Measurements from ENCODE around the gene SELPLG.

SELPLG gene

DNA sequence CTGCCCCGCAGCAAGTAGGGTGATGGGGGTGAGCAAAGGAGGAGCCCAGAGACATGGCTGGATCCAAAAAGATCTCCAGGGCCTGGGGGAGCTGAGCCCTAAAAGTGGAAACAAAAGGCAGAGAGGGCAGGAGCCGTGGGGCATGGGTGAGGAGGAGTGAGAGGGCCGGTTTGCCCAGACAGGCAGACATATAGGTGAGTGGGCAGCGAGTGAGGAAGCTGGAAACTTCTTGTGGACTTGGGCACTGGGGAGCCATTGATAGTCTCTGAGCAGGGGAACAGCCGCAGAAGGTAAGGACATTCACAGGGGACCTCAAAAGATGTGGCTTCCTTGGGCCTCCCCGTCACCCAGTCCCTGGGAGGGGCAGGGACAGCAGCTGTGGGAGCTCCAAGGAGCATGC is 19.1 kb downstream of the SELPLG start:
- Histone ChIP-seq H3K27me3 (replicated peaks; ENCODE audit: insufficient read depth, low read length) (no peaks in the 10 kb centered on the region), H3K27ac (ENCODE audit: low read length) (no peak overlapping the region), H3K9me3 (replicated peaks; ENCODE audit: insufficient read depth, low read length) (no peaks in the 10 kb centered on the region), H3K36me3 (replicated peaks; ENCODE audit: insufficient read depth, low read length) (no peaks in the 10 kb centered on the region), H3K4me3 (ENCODE audit: low read length) (no peak overlapping the region), H3K4me1 (ENCODE audit: low read length) (peaks cover 38% of the 10 kb centered on the region), H2AFZ (ENCODE audit: low read length) (no peak overlapping the region), H3K4me2 (ENCODE audit: low read depth, low read length) (no peak overlapping the region), H3K9me2 (replicated peaks; ENCODE audit: insufficient read depth, low read length) (no peaks in the 10 kb centered on the region), H3F3A (ENCODE audit: insufficient read depth, low read length) (peaks cover 45% of the 10 kb centered on the region), H4K20me1 (ENCODE audit: insufficient read depth, low read length) (no peaks in the 10 kb centered on the region), H3K79me2 (ENCODE audit: low read length) (peaks cover 12% of the 10 kb centered on the region; the same call in 1 of the 2 replicates), H3K9ac (ENCODE audit: low read length) (no peak overlapping the region)
- no peak for DNase-seq
- TF ChIP-seq EZH2 (optimal IDR thresholded peaks at IDR 0.05; ENCODE audit: low read depth, low read length) (no peak), EZH2phosphoT487 (IDR thresholded peaks at IDR 0.05; ENCODE audit: low read length) (no peak)
- TF ChIP-seq, protein P1, sequence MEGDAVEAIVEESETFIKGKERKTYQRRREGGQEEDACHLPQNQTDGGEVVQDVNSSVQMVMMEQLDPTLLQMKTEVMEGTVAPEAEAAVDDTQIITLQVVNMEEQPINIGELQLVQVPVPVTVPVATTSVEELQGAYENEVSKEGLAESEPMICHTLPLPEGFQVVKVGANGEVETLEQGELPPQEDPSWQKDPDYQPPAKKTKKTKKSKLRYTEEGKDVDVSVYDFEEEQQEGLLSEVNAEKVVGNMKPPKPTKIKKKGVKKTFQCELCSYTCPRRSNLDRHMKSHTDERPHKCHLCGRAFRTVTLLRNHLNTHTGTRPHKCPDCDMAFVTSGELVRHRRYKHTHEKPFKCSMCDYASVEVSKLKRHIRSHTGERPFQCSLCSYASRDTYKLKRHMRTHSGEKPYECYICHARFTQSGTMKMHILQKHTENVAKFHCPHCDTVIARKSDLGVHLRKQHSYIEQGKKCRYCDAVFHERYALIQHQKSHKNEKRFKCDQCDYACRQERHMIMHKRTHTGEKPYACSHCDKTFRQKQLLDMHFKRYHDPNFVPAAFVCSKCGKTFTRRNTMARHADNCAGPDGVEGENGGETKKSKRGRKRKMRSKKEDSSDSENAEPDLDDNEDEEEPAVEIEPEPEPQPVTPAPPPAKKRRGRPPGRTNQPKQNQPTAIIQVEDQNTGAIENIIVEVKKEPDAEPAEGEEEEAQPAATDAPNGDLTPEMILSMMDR (IDR thresholded peaks at IDR 0.05; ENCODE audit: low read length), result no peak

DNA sequence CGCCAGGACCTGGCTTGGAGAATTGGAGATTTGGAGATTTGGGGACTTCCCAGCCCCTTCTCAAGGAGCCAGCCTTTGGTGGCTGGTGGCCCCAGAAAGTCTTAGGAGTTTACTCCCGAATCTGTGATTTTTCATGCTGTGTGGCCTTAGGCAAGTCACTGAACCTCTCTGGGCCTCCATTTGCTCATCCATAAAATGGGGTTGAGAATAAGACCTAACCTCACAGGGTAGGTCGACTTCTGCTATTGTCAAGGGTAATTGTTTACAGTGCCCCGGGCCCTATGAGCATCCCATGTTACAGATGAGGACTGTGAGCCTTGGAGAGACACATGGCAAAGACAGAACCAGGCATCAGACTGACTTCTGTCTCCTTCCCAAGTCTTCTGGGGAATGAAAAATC is 19.7 kb downstream of the SELPLG start:
- no peaks in the 10 kb centered on the region for H4K20me1 ChIP-seq (ENCODE audit: insufficient read depth, low read length)
- H3F3A ChIP-seq (ENCODE audit: insufficient read depth, low read length), result peaks cover 39% of the 10 kb centered on the region
- H3K4me3 ChIP-seq (ENCODE audit: low read length), result no peak overlapping the region
- TF ChIP-seq EZH2phosphoT487 (IDR thresholded peaks at IDR 0.05; ENCODE audit: low read length) (no peak), EZH2 (optimal IDR thresholded peaks at IDR 0.05; ENCODE audit: low read depth, low read length) (no peak)
- TF ChIP-seq, protein P1 (IDR thresholded peaks at IDR 0.05; ENCODE audit: low read length), result no peak
- peaks cover 33% of the 10 kb centered on the region for H3K4me1 ChIP-seq (ENCODE audit: low read length)
- no peaks in the 10 kb centered on the region for H3K9me2 ChIP-seq (replicated peaks; ENCODE audit: insufficient read depth, low read length)
- H3K4me2 ChIP-seq (ENCODE audit: low read depth, low read length), result no peak overlapping the region
- DNase-seq, result no peak
- H3K27me3 ChIP-seq (replicated peaks; ENCODE audit: insufficient read depth, low read length), result no peaks in the 10 kb centered on the region
- H3K9ac ChIP-seq (ENCODE audit: low read length), result no peak overlapping the region
- H2AFZ ChIP-seq (ENCODE audit: low read length), result no peak overlapping the region
- no peaks in the 10 kb centered on the region for H3K36me3 ChIP-seq (replicated peaks; ENCODE audit: insufficient read depth, low read length)
- H3K9me3 ChIP-seq (replicated peaks; ENCODE audit: insufficient read depth, low read length), result no peaks in the 10 kb centered on the region
- 0 out of 2 replicates have a peak, but pooled peaks cover 10% of the 10 kb centered on the region for H3K79me2 ChIP-seq (ENCODE audit: low read length)
- H3K27ac ChIP-seq (ENCODE audit: low read length), result no peak overlapping the region

DNA sequence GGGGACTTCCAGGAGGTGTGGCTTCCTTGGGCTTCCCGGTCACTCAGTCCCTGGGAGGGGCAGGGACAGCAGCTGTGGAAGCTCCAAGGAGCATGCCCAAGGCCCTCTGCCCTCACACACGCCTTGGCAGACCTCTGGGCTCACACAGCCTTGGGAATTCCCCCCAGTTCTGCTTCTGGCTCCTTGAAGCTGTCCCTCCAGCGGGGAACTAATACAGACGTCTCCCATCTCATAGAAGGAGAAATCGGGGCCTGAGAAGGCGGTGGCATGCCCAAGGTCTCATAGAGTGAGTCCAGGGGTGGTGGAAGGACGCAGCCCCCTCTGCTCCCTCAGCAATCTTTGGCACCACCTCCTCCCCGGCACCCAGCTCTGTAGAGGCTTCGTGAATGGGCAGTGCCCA is 20.1 kb downstream of the SELPLG start:
- no peak for DNase-seq
- H3K4me3 ChIP-seq (ENCODE audit: low read length), result no peak overlapping the region
- TF ChIP-seq, protein P1 (IDR thresholded peaks at IDR 0.05; ENCODE audit: low read length), result no peak
- TF ChIP-seq EZH2phosphoT487 (IDR thresholded peaks at IDR 0.05; ENCODE audit: low read length) (no peak), EZH2 (optimal IDR thresholded peaks at IDR 0.05; ENCODE audit: low read depth, low read length) (no peak)
- no peak overlapping the region for H2AFZ ChIP-seq (ENCODE audit: low read length)
- H3K4me2 ChIP-seq (ENCODE audit: low read depth, low read length), result no peak overlapping the region
- no peaks in the 10 kb centered on the region for H4K20me1 ChIP-seq (ENCODE audit: insufficient read depth, low read length)
- no peaks in the 10 kb centered on the region for H3K27me3 ChIP-seq (replicated peaks; ENCODE audit: insufficient read depth, low read length)
- no peaks in the 10 kb centered on the region for H3K9me3 ChIP-seq (replicated peaks; ENCODE audit: insufficient read depth, low read length)
- H3K4me1 ChIP-seq (ENCODE audit: low read length), result peaks cover 30% of the 10 kb centered on the region
- no peaks in the 10 kb centered on the region for H3K9me2 ChIP-seq (replicated peaks; ENCODE audit: insufficient read depth, low read length)
- H3K9ac ChIP-seq (ENCODE audit: low read length), result no peak overlapping the region
- no peak overlapping the region for H3K27ac ChIP-seq (ENCODE audit: low read length)
- H3F3A ChIP-seq (ENCODE audit: insufficient read depth, low read length), result peaks cover 35% of the 10 kb centered on the region
- H3K79me2 ChIP-seq (ENCODE audit: low read length), result 0 out of 2 replicates have a peak, but pooled peaks cover 9% of the 10 kb centered on the region
- no peaks in the 10 kb centered on the region for H3K36me3 ChIP-seq (replicated peaks; ENCODE audit: insufficient read depth, low read length)
